Middle frontal gyrus (tissue), 1 donor: ENCODE measurements around the gene SMG6.
A peak's percentile ranks its signal among the peaks of the same experiment; 100 is the strongest.

Experiments
- DNase-seq: peaks from one replicate; pipeline ENCODE4 v3.0.0-alpha.2; 2015; ENCODE audit warnings: low spot score; ENCODE audit errors: extremely low spot score

SMG6 gene

GRCh38 chr17:2051933-2052559 lies 251.5 kb downstream of the SMG6 start:
- no peak for DNase-seq

GRCh38 chr17:2051061-2051932 lies 252.3 kb downstream of the SMG6 start:
- no peak for DNase-seq

DNA sequence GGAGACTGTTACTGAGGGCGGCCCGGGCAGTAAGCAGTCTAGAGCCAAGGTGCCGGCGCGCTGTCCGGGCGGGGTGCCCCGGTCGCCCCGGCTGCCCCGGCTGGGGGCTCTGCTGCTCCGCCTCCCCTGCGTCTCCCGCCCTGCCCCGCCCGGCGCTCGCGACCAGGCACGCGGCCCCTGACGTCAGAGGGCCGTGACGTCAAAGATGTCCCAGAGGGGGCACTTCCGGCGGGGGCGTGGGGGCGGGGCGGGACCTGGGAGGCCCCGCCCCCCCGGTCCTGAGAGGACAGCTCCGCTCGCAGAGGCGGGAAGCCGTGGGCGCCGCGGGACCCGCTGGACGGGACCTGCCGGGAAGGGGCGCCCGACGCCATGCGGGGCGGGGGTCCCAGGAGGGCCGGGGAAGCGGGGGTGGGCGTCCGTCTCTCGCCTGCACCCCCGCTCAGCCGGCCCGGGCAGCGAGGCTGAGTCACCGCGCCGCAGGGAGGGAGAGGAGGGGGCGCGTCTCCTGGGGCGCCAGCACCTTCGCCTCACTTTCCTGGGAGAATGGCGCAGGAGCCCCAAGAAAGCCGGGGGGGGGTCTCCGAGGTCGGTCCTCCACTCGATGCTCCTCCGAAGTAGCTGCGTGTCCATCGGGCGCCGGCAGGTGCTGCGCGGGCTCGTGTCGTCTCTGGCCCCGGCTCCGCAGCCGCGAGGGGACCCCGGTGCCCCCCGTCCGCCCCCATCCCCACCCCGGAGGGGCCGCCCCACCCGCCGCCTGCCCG lies 253.1 kb downstream of the SMG6 start:
- peak; percentile 40 for DNase-seq

DNA sequence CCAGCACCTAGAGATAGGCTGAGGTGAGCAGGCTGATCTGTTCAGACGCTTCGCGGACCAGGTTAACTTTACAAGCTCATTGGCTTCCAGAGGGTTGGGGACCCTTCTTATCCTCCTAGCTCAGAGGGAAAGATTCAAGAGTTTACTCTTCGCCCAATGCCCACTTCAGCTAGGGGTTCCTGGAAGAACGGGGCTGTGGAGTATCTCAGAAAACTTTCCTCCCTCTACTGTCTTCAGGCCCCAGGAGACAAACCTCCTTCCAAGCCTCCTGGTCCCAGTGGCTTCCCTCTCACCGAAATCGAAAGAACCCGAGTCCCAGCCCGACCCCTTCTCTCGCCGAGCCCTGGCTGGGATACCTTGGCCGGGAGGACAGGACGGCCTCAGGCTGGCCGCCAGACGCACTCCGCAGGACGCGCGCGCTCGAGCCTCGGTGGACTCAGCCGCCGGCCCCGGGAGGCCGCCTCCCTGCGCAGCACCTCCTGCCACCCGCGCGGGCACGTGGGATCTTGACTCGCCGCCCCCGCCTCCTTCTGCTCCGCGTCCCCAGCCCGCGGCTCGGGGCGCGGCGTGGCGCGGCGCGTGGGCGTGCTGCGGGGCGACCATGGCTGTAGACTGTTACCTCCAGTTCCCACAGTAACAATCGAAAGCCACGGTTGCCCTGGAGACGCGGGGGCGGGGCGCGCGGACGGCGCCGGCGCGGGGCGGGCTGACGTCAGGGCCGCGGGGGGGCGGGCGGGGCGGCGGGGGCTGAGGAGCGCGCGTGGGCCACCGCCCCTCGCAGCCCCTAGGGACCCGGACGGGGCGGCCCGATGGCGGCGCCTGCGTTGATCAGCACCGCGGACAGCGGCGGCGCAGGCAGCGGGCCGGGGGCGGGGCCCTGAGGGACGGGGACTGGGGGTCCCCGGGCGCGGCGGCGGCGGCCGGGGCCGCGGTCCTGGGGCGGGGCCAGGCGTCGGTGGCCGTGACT lies 254.0 kb downstream of the SMG6 start:
- DNase-seq: no peak

GRCh38 chr17:2048805-2049204 lies 254.8 kb downstream of the SMG6 start:
- no peak for DNase-seq

- DNase-seq: no peak
Observed at GRCh38 chr17:2047590-2047989, 256.0 kb downstream of the SMG6 start.

DNA sequence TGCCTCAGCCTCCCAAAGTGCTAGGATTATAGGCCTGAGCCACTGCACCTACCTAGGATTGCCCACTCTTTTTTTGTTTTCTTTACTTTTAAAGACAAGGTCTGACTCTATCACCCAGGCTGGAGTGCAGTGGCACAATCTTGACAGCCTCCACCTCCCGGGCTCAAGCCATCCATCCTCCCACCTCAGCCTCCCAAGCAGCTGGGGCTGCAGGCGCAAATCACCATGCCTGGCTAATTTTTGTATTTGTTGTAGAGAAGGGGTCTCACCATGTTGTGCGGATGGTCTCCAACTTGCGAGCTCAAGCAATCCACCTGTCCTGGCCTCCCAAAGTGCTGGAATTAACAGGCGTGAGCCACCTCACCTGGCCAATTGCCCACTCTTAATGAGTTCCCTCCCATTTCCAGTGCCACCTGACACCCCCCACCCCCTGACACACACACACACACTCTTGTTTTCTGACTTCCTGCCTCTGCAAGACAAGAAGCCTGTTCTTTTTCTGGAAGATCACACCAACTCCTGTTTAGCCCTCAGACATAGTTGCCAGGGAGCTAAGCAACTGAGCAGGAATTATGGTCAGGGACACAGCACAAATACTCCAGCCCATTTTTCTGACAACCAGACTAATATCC lies 259.2 kb downstream of the SMG6 start:
- no peak for DNase-seq

DNA sequence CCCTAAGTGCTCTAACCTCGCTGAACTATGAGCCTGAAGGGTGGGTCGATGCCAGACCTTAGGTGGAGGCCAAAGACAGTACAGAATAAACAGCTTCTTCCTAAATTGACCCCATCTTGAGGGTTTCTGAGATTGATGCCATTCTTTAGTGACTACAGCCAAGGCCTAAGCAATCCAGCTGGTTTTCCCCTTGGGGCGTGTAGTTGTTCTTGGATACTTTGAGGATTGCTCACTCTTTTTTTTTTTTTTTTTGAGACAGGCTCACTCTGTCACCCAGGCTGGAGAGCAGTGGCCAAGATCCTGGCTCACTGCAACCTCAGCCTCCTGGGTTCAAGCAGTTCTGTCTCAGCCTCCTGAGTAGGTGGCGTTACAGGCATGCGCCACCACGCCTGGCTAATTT lies 259.8 kb downstream of the SMG6 start:
- DNase-seq: no peak

DNA sequence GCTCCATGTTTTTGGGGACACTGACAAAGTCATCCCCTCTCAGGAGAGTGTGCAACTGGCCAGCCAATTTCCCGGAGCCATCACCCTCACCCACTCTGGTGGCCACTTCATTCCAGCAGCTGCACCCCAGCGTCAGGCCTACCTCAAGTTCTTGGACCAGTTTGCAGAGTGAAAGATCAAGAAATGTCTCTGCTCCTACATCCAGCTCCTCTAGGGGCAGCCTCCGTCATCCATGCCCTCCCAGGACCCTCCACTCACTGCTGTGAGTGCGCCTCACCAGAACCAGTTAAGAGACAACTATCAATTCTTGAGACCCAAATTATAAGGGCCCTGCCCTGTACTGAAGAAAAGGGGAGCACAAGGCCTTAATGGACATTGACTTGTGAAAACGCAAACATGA lies 260.7 kb downstream of the SMG6 start:
- DNase-seq: no peak

- DNase-seq: no peak
Observed at GRCh38 chr17:2042390-2042847, 261.2 kb downstream of the SMG6 start.

- peak; percentile 90 for DNase-seq
Observed at GRCh38 chr17:2041561-2042389, 261.8 kb downstream of the SMG6 start, which contains the start of gene OVCA2. TSS of gene OVCA2 (plus strand) at chr17:2042022. CDS start at chr17:2042048, 26 bp downstream.

DNA sequence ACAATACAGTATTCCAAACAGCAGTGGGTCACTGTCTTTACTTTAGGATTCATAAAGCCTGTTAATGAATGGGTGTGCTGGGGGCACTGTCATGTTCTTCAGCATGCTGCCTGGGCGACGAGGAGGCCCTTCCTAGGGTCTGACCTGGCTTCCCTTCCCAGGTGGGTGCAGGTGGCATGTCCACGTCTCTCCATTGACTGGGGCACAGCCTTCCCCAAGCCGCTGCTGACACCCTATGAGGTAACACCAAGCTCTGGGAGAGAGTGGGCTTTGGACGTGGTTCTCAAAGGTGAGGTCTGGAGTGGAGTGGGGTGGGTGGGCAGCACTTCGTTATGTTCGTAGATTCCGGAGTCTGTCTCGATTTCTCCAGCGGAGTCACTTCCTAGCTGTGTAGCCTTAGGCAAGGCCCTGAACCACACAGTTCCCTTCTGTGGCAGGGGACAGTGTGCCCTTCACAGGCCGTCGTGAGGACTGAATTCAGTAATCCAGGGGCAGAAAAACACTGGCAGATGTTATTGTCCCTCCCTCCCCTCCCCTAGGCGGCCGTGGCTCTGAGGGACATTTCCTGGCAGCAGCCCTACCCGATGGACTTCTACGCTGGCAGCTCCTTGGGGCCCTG lies 262.5 kb downstream of the SMG6 start:
- no peak for DNase-seq

- no peak for DNase-seq
Observed at GRCh38 chr17:2040219-2040827, 263.3 kb downstream of the SMG6 start.

DNA sequence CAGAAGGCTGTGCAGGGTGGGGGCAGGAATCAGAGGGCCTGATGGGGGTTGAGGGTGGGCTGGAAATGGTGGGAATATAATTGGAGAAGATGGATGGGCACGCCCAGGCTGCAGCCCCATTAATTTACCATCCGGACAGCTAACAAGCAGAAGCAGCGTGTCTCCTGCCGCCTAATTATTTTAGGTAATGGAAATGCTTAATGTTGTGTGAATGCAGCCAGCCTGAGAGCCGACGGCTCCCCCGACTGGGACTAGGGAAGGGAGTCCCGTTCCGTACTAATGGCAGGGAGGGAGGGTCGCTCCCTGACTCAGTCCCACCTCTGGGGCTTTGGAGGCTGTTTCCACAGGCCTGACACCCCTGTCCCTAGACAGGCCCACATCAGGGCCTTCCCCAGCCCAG lies 266.4 kb downstream of the SMG6 start:
- no peak for DNase-seq

DNA sequence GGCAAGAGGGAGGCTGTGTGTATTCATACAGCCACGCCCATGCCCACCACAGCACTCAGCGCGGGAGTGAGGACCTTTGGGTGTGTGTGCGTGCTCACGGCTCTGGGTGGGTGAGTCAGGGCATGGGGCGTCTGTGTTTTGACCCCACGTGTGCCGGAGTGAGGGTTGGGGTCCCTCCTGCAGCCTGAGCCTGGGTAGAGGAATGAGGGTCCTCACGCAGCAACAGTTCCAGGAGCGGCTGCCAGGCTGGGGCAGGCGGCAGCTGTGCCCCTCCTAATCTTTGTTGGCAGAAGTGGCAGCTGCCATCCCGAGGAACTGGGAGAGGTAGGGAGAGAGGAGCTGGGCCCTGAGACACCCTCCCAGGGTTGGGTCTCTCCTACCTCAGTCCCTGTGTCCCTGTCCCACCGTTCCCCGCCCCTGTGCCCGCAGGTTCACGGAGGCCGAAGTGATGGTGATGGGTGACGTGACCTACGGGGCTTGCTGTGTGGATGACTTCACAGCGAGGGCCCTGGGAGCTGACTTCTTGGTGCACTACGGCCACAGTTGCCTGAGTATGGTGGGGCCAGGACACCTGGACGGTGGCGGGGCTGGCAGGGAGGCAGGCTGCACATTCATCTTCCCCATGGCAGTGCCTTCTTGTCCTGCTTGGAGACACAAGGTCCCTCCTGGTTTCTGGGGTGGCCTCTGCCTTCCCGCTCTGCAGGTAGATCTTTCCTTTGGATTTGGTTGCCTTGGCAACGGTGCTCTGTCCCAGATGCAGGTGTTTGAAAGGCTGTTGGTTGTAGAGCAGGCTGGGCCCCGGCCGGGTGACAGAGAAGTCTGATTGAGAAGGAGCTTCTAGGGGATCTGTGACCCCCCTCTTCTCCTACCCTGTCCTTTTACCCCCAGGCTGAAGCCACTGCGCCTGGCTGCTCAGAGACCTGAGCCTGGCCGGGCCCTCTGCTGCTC lies 267.8 kb downstream of the SMG6 start:
- no peak for DNase-seq

DNA sequence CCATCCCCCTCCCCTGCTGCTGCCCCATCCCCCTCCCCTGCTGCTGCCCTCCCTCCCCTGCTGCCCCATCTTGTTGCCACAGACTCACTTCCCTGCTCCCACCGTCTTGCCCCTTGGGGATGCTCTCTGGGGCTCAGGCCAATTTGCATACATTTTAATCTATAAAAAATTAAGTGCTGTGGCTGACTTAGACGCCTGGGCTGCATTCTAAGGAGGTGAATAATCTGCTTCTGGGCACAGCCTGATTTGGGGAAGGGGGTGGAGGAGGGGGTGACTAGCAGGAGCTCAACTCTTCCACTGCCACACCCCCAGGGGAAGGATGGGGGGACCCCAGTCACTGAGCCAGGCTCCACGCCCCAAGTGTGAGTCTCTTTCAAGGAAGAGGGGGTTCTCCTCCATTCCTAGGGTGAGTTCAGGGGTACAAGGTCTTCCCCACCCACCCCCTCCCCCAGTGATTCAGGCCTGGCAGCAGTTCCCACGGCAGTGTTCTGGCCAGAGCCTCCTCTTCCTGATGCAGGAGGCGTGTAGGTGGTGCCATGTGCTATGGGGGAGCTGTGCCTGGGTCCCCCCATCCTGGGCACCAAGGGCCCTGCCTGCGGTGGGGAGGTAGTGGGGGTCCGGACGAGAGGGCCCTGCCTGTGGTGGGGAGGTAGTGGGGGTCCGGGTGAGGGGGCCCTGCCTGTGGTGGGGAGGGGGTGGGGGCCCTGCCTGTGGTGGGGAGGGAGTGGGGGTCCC lies 268.6 kb downstream of the SMG6 start:
- no peak for DNase-seq

DNA sequence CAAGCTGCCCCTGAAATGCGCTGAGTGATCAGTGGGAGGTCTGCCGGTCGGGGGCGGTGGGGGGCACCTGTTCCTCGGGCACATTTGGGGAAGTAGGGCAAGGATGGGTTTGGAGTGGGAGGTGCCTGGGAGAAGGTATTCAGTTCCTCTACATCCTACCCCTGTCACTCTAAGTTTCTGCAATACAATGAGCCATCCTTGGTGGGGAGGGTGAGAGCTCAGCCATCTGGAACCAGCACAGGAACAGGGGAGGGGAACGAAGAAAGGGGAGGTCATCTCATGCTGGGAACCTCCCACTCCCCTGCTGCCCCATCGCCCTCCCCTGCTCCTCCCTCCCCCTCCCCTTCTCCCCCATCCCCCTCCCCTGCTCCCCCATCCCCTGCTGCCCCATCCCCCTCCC lies 269.4 kb downstream of the SMG6 start:
- DNase-seq: no peak
